HG02981 (cell line): ENCODE measurements around the gene FAM184B.

Source experiments
- ATAC-seq: cut with Tn5 transposase; IDR thresholded peaks from one replicate; pipeline ENCODE4 v1.9.1; 2021; ENCODE audit warnings: mild to moderate bottlenecking, moderate library complexity; ENCODE audit not compliant: unreplicated experiment

FAM184B gene

DNA sequence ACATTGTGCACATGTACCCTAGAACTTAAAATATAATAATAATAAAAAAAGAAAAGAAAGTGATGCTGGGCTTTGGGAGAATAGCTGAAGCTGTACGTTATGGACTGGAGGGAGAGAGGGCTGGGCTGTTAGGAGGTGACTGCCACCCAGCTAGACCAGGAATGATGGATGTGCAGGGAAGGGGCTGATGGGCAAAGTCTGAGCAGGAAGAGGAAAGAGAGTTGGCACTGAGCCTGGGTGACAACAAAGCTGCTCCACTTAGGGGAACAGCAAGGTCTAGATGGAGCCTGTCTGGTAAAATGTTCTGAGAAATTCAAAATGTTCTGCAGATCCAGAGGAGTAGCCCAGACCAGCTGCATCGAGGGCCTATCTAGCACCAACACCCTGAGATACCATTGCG is 134.7 kb downstream of the FAM184B start:
- ATAC-seq, result no peak

DNA sequence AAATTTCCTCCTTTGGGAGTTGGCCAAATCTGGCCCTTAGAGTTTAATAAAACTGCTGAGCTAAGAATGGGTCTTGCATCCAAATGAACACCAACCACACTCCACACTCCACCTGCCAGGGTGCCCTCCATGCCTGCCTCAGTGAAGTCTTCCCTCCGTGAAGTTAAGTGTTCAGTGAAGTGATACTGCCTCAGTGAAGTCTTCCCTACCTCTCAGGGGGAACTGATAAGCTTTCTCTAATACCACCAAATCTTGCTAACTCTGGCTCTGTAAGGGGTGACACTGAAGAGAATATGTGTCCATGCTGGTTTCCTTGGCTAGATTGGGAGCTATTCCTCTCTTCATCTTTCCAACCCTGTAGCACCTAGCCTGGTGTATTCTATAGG is 139.0 kb downstream of the FAM184B start:
- ATAC-seq, result no peak

GRCh38 chr4:17639136-17639535 is 142.3 kb downstream of the FAM184B start:
- ATAC-seq, result no peak

- peak; percentile 87 for ATAC-seq
Measured at GRCh38 chr4:17636696-17637622, 144.5 kb downstream of the FAM184B start.

- ATAC-seq, result no peak
Measured at GRCh38 chr4:17636341-17636695, 145.1 kb downstream of the FAM184B start.

DNA sequence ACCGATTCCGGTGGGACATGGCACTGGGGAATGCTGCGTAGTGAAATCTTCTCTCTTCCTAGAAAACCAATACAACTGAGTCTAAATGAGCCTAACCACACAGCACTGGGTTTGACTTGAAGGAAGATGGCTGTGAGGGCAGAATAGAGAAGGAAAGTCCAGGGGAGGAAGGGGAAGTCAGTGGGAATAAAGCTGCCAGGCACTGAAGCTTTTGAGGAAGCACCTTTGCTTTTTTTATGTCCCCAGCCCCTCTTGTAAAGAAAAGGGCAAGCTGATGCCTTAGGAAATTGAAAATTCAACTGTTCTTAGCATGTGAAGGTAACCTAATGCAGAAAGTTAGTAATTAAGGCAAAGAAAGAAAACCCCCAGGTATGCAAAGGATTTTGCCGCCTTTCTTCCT is 146.4 kb downstream of the FAM184B start:
- ATAC-seq, result no peak

DNA sequence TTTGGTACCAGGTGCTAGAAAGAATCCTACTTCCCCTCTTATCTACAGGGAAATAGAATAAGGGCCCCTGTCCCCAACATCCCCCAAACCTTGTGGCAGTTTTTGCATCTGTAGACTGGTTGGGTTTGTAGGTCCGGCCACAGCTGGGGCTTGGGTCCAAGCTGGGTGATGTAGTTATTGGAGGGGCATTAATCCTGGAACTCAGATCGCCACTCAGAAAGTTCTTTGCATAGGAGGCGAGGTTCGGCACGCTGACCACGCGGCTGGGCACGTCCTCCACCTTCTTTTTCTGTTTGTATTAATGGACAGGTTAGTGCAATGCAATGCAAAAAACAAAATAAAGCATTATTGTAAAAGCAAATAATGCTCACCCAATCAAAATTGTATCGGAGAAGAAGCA is 147.8 kb downstream of the FAM184B start:
- ATAC-seq, result no peak

- ATAC-seq, result no peak
Measured at GRCh38 chr4:17630228-17630627, 151.2 kb downstream of the FAM184B start.

DNA sequence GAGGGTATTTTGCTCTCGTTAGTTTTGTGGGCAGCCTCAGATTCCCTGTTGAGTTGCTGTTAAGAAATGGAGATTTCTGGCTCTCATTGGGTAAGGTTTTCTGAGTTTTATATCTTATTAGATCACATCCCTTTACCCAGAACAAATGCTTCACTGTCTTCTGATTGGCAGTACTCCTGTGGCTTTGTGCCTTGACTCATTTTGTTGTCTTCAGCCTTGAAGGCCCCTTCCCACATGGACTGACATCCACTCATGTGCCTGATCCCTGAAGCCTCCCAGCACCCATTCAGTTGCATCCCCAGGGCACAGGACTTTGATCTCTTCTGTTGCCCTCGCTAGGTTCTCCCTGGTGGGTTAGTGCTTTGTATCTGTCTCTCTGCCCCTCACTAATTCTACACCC is 156.6 kb downstream of the FAM184B start:
- ATAC-seq, result no peak

GRCh38 chr4:17623451-17624001 is 157.9 kb downstream of the FAM184B start:
- ATAC-seq, result no peak

- ATAC-seq, result no peak
Measured at GRCh38 chr4:17619416-17620105, 161.9 kb downstream of the FAM184B start.

DNA sequence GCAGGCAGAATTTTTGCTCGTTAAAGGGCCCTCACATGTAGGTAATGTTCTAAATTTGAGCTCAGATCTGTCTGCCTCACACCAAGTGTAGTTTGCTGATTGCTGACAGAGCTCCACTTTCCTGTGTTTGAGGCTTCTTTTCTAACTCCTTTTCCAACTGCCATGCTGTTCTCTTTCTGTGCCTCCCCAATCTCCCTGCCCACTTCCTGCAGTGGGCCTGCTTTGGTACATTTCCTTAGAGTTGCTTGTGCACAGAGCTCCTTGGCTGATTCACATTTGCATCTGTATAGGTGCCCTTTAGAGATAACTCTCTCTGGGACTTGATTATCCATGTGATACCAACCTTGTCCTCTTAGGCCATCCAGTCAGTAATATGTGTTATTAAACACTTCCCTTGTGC is 162.5 kb downstream of the FAM184B start:
- ATAC-seq, result no peak

- no peak for ATAC-seq
Measured at GRCh38 chr4:17616283-17616682, 165.1 kb downstream of the FAM184B start.

GRCh38 chr4:17614416-17615299 is 166.8 kb downstream of the FAM184B start, which contains the start of gene MED28:
Gene MED28, plus strand, starts transcription at chr4:17614641. Its CDS starts 14 bp downstream, at chr4:17614655.
- peak; percentile 95 for ATAC-seq

GRCh38 chr4:17613761-17614415 is 167.5 kb downstream of the FAM184B start:
- ATAC-seq, result peak; percentile 51

DNA sequence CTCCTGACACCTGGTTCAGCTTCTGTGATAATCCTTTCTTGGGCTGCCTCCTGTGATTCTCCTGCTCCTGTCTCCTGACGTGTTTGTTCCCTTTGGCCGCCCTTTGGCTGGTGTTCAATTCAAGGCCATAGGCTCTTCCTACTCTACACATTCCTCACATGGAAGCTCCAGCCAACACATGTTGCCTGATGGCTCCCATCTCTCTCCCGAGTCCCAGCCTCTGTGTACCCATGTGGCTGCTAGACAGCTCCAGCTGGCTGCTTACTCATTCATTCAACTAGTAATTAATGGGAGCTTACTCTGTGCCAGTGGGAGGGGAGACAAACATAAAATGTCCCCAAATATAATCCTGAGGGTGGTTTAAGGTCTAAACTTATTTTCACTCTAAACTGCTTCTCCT is 176.2 kb downstream of the FAM184B start:
- ATAC-seq, result no peak

DNA sequence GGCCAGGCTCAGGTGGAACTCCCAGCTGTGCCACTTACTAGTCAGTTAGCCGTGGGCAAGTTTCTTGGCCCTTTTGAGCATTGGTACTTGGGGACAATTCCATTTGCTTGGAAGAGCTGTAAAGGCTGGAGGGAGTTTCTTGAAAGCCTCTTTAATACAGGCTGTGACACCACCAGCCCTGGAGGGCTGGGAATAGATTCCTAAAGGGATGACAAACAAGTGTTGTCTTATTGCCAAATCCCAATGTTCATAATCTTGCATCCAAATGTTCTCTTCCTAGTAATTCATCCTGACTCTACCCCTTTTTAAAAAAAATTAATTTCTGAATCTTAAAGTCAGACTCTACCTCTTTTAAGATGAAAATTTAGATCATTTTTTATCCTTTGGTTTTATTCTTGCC is 181.6 kb downstream of the FAM184B start:
- no peak for ATAC-seq

- no peak for ATAC-seq
Measured at GRCh38 chr4:17597517-17597916, 183.9 kb downstream of the FAM184B start.

- peak; percentile 88 for ATAC-seq
Measured at GRCh38 chr4:17595471-17596005, 185.9 kb downstream of the FAM184B start.

DNA sequence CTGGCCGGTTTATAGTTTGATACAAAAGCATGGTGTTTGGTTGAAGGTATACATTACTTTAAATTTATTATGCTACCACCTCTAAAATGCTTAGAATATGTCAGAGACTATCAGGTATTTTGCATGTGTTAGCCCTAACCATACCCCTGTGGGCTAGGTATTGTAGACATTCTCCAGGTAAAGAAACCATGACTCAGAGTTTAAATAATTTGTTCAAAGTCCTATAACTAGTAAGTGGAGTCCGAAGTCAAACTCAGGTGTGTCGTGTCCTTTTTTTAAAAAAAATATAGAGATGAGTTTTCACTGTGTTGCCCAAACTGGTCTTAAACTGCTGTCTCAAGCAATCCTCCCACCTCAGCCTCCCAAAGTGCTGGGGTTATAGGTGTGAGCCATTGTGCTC is 192.1 kb downstream of the FAM184B start:
- ATAC-seq, result no peak
